H9 (cell line): ENCODE measurements around the gene MEGF8. TPM values are rescaled to one million over a fixed set of nuclear protein-coding genes. Genes with fewer than 3 reads are reported as not detected.

Source experiments
- DNase-seq: peaks from one replicate; pipeline ENCODE4 v3.0.0-alpha.2; 2017
- H2AFZ ChIP-seq: one replicate; pipeline ENCODE4 v1.6.1; 2013; ENCODE audit warnings: mild to moderate bottlenecking, low read length, control low read depth, moderate library complexity
- H2AK5ac ChIP-seq: 2 replicates; pipeline ENCODE4 v1.6.1; 2013; ENCODE audit warnings: low read length, control low read depth, mixed read lengths; ENCODE audit not compliant: insufficient read length
- H2BK120ac ChIP-seq: one replicate; pipeline ENCODE4 v1.6.1; 2013; ENCODE audit warnings: low read depth, mild to moderate bottlenecking, low read length, control low read depth, inconsistent platforms; ENCODE audit not compliant: poor library complexity, severe bottlenecking
- H2BK12ac ChIP-seq: 2 replicates; pipeline ENCODE4 v1.6.1; 2013; ENCODE audit warnings: low read length, control low read depth, mixed read lengths, low read depth; ENCODE audit not compliant: insufficient read length
- H2BK15ac ChIP-seq: 2 replicates; pipeline ENCODE4 v1.6.1; 2013; ENCODE audit warnings: low read depth, low read length, control low read depth
- H2BK20ac ChIP-seq: one replicate; pipeline ENCODE4 v1.6.1; 2013; ENCODE audit warnings: low read depth, mild to moderate bottlenecking, low read length, control low read depth, inconsistent platforms; ENCODE audit not compliant: poor library complexity, severe bottlenecking
- H2BK5ac ChIP-seq: 2 replicates; pipeline ENCODE4 v1.6.1; 2013; ENCODE audit warnings: low read length, control low read depth, mixed read lengths; ENCODE audit not compliant: insufficient read length
- H3K14ac ChIP-seq: 2 replicates; pipeline ENCODE4 v1.6.1; 2013; ENCODE audit warnings: low read length, control low read depth; ENCODE audit not compliant: insufficient read depth
- H3K18ac ChIP-seq: 2 replicates; pipeline ENCODE4 v1.6.1; 2013; ENCODE audit warnings: low read depth, mild to moderate bottlenecking, mixed read lengths, low read length, control low read depth; ENCODE audit not compliant: insufficient read length
- H3K23ac ChIP-seq: 2 replicates; pipeline ENCODE4 v1.6.1; 2013; ENCODE audit warnings: low read length, control low read depth, mixed read lengths, low read depth; ENCODE audit not compliant: insufficient read length
- H3K23me2 ChIP-seq: 2 replicates; pipeline ENCODE4 v1.6.1; 2013; ENCODE audit warnings: low read depth, mild to moderate bottlenecking, mixed read lengths, low read length, control low read depth; ENCODE audit not compliant: insufficient read length, poor library complexity, severe bottlenecking
- H3K27ac ChIP-seq: 2 replicates; pipeline ENCODE4 v1.5.1; 2013; ENCODE audit warnings: low read length, control low read depth, mixed read lengths, low read depth; ENCODE audit not compliant: insufficient read length
- H3K27me3 ChIP-seq: 2 replicates; pipeline ENCODE4 v1.6.1; 2013; ENCODE audit warnings: low read length, control low read depth, inconsistent platforms; ENCODE audit not compliant: insufficient read depth
- H3K4ac ChIP-seq: 2 replicates; pipeline ENCODE4 v1.6.1; 2013; ENCODE audit warnings: low read depth, mild to moderate bottlenecking, control low read depth, inconsistent platforms, low read length, moderate library complexity
- H3K4me1 ChIP-seq: 2 replicates; pipeline ENCODE4 v1.6.1; 2013; ENCODE audit warnings: low read length, control low read depth, inconsistent platforms; ENCODE audit not compliant: insufficient read depth
- H3K4me2 ChIP-seq: 2 replicates; pipeline ENCODE4 v1.6.1; 2013; ENCODE audit warnings: low read length, control low read depth, mixed read lengths; ENCODE audit not compliant: insufficient read length, insufficient read depth
- H3K56ac ChIP-seq: 2 replicates; pipeline ENCODE4 v1.6.1; 2013; ENCODE audit warnings: low read depth, mild to moderate bottlenecking, mixed read lengths, low read length, control low read depth; ENCODE audit not compliant: insufficient read length
- H3K79me1 ChIP-seq: 2 replicates; pipeline ENCODE4 v1.6.1; 2013; ENCODE audit warnings: low read depth, mild to moderate bottlenecking, moderate library complexity, low read length, control low read depth, inconsistent platforms; ENCODE audit not compliant: insufficient read depth, poor library complexity, severe bottlenecking
- H3K79me2 ChIP-seq: 2 replicates; pipeline ENCODE4 v1.6.1; 2013; ENCODE audit warnings: low read length, control low read depth, inconsistent platforms; ENCODE audit not compliant: insufficient read depth
- H3K9ac ChIP-seq: 2 replicates; pipeline ENCODE4 v1.6.1; 2013; ENCODE audit warnings: low read length, control low read depth, mixed read lengths; ENCODE audit not compliant: insufficient read length; ENCODE audit errors: extremely low read depth
- H3K9me3 ChIP-seq: one replicate; pipeline ENCODE4 v1.6.1; 2013; ENCODE audit warnings: low read depth, low read length, inconsistent platforms; ENCODE audit not compliant: control insufficient read depth
- H3T11ph ChIP-seq: one replicate; pipeline ENCODE4 v1.6.1; 2013; ENCODE audit warnings: mild to moderate bottlenecking, low read length, control low read depth, inconsistent platforms
- H4K20me1 ChIP-seq: one replicate; pipeline ENCODE4 v1.6.1; 2013; ENCODE audit not compliant: control insufficient read depth, insufficient read length, insufficient read depth
- H4K5ac ChIP-seq: 2 replicates; pipeline ENCODE4 v1.6.1; 2013; ENCODE audit warnings: low read depth, mild to moderate bottlenecking, mixed read lengths, low read length, control low read depth; ENCODE audit not compliant: insufficient read length
- H4K8ac ChIP-seq: replicated peaks from 2 replicates; pipeline ENCODE4 v1.6.1; 2013; ENCODE audit warnings: low read length, control low read depth, mixed read lengths, low read depth; ENCODE audit not compliant: insufficient read length
- H4K91ac ChIP-seq: 2 replicates; pipeline ENCODE4 v1.6.1; 2013; ENCODE audit warnings: low read depth, mild to moderate bottlenecking, moderate library complexity, mixed read lengths, low read length, control low read depth; ENCODE audit not compliant: insufficient read length
- H3K27ac Mint-ChIP-seq, 3 experiments: 2 replicates in 2 of 3; 3 replicates in 1 of 3; pipeline ENCODE4 v1.8.0; 2020 to 2021; ENCODE audit warnings: mixed read lengths in 3 of 3, mild to moderate bottlenecking in 1 of 3, moderate library complexity in 1 of 3
- H3K27me3 Mint-ChIP-seq: 2 replicates; pipeline ENCODE4 v1.8.0; 2021; ENCODE audit warnings: low read depth, mild to moderate bottlenecking, moderate library complexity, mixed read lengths
- H3K36me3 Mint-ChIP-seq, 3 experiments: 2 replicates in 2 of 3; 3 replicates in 1 of 3; pipeline ENCODE4 v1.8.0; 2020 to 2021; ENCODE audit warnings: low read depth in 3 of 3, mixed read lengths in 3 of 3; ENCODE audit not compliant: insufficient read depth in 1 of 3
- H3K4me1 Mint-ChIP-seq, 2 experiments: 2 replicates each; pipeline ENCODE4 v1.8.0; 2020; ENCODE audit warnings: mixed read lengths in 2 of 2
- H3K4me3 Mint-ChIP-seq, 2 experiments: 2 replicates in 1 of 2; 3 replicates in 1 of 2; pipeline ENCODE4 v1.8.0; 2020 to 2021; ENCODE audit warnings: mild to moderate bottlenecking in 2 of 2, mixed read lengths in 2 of 2, moderate library complexity in 1 of 2
- H3K9me3 Mint-ChIP-seq, 2 experiments: 2 replicates in 1 of 2; 3 replicates in 1 of 2; pipeline ENCODE4 v1.8.0; 2020; ENCODE audit warnings: mild to moderate bottlenecking in 2 of 2, mixed read lengths in 2 of 2, moderate library complexity in 1 of 2
- WGBS: extraction: QIAGEN DNeasy Blood & Tissue Kit; methylation state at CpG from one replicate; pipeline ENCODE4 v1.1.7; 2013; ENCODE audit warnings: missing lambda C conversion rate, low lambda C conversion rate, mixed read lengths; ENCODE audit not compliant: insufficient read length; ENCODE audit errors: extremely low coverage; 5-methylcytosine and 5-hydroxymethylcytosine counted together
- total RNA-seq: library from RNA; stranded (reverse); gene quantifications from 2 replicates; pipeline ENCODE4 v1.2.1, GENCODE V29; 2021
- TF ChIP-seq, protein P1 (sequence below): fragments of 200-600 bp; sonication (generic); conservative IDR thresholded peaks from 3 replicates; pipeline ENCODE4 v1.8.0; 2021; ENCODE audit warnings: antibody characterized with exemption, mild to moderate bottlenecking

Gene MEGF8
- total RNA-seq, 1 experiment from 2014 or later: 28.4 TPM

DNA sequence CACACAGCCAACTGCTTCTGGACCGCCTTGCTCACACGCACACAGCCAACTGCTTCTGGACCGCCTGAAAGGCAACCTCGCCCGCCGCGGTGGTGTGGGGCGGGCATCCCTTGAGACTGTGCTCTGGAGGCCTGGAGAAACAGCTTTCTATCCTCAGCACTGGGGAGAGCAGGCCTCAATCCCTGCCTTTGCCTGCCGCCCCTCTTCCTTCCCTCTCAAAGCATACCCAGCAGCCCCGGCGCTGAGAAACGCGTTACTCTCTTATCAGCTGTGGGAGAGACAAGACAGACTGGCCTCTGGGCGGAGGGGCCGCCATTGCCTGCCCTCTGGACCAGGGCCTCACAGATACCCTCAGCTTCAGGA is 98.9 kb downstream of the MEGF8 start:
- H2BK20ac ChIP-seq: no peak overlapping the region
- H3K27me3 ChIP-seq: peaks cover 17% of the 10 kb centered on the region; the same call in 1 of the 2 replicates
- H4K20me1 ChIP-seq: no peaks in the 10 kb centered on the region
- no peak for DNase-seq
- H3K4me2 ChIP-seq: no peak overlapping the region
- TF ChIP-seq, protein P1, sequence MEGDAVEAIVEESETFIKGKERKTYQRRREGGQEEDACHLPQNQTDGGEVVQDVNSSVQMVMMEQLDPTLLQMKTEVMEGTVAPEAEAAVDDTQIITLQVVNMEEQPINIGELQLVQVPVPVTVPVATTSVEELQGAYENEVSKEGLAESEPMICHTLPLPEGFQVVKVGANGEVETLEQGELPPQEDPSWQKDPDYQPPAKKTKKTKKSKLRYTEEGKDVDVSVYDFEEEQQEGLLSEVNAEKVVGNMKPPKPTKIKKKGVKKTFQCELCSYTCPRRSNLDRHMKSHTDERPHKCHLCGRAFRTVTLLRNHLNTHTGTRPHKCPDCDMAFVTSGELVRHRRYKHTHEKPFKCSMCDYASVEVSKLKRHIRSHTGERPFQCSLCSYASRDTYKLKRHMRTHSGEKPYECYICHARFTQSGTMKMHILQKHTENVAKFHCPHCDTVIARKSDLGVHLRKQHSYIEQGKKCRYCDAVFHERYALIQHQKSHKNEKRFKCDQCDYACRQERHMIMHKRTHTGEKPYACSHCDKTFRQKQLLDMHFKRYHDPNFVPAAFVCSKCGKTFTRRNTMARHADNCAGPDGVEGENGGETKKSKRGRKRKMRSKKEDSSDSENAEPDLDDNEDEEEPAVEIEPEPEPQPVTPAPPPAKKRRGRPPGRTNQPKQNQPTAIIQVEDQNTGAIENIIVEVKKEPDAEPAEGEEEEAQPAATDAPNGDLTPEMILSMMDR: no peak
- Mint-ChIP-seq H3K4me3 (peak overlapping the region in 1 of 2 experiments; percentile 90; a peak in 4 of 5 replicates), H3K36me3 (peaks cover 0 to 4% (median 3%) of the 10 kb centered on the region in 3 experiments; a peak in 3 of 7 replicates), H3K4me1 (peaks cover 24 to 50% of the 10 kb centered on the region in 2 experiments), H3K9me3 (peaks cover 0 to 3% of the 10 kb centered on the region in 2 experiments; a peak in 3 of 5 replicates), H3K27ac (no peak overlapping the region), H3K27me3 (peaks cover 92% of the 10 kb centered on the region)
- H3T11ph ChIP-seq: no peak overlapping the region
- no peak overlapping the region for H3K56ac ChIP-seq
- no peak overlapping the region for H2BK5ac ChIP-seq
- no peaks in the 10 kb centered on the region for H3K9me3 ChIP-seq
- no peak overlapping the region for H2BK15ac ChIP-seq
- no peak overlapping the region for H4K8ac ChIP-seq
- H4K91ac ChIP-seq: no peak overlapping the region
- no peak overlapping the region for H2AK5ac ChIP-seq
- H3K9ac ChIP-seq: no peak overlapping the region
- no peak overlapping the region for H3K27ac ChIP-seq
- no peak overlapping the region for H4K5ac ChIP-seq
- no CpG with 5 or more reads among the region's 15 CpGs for WGBS
- no peak overlapping the region for H3K14ac ChIP-seq
- no peak overlapping the region for H2BK120ac ChIP-seq
- H3K79me1 ChIP-seq: no peaks in the 10 kb centered on the region
- no peak overlapping the region for H2AFZ ChIP-seq
- no peak overlapping the region for H3K4ac ChIP-seq
- H3K4me1 ChIP-seq: no peaks in the 10 kb centered on the region
- no peak overlapping the region for H3K23ac ChIP-seq
- peaks cover 7% of the 10 kb centered on the region for H3K23me2 ChIP-seq
- H3K79me2 ChIP-seq: no peaks in the 10 kb centered on the region
- H2BK12ac ChIP-seq: no peak overlapping the region
- no peak overlapping the region for H3K18ac ChIP-seq
